ENCODE data around the gene KRTAP10-6. TPM values are rescaled to one million over a fixed set of nuclear protein-coding genes. Genes with fewer than 3 reads are reported as not detected.

Gene KRTAP10-6
- total and polyA plus RNA-seq, 2 of the 8 experiments (the other 6 are each of a cell fraction or from before 2014, with no cell fraction given): 0.12 TPM; not detected in 1

DNA sequence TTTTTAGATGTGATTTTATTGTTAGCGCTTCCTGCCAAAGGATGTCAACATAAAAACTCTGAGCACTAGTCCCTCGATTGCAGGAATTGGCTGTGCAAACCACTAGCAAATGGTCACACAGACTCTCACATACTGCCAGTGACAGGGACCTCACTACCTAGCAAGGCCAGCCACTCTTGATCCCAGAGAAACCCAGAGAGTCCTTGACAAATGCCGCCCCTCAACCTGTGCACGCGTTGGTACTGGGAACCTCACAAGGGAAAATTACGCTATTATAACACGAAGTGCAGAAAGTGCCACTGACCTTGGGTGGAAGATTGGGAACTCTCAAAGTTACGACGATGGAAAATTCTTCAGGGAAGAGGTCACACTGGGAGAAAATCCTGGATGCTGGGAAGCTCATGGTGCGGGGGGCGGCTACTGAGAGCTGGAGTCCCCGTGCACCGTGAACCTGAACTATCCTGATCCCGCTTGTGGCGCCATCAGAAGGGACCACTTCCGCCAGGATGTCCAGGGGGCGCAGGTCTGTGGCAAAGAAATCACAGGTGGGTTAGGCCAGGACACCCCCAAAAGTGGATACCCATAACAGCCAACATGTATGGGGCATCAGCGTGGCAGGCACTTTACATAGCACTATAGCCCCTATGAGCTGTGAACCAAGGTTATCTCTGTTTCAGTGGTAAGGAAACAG is 24.7 kb downstream of the KRTAP10-6 start:
- Histone ChIP-seq H2BK120ac (replicated peaks; ENCODE audit: low read depth, low read length) (no peak overlapping the region), H4K20me1 (replicated peaks in 1 of 2; ENCODE audit: control insufficient read depth in 1 of 2, insufficient read depth in 2 of 2, low read length in 2 of 2) (no peaks in the 10 kb centered on the region), H3K79me1 (ENCODE audit: low read depth, low read length) (no peaks in the 10 kb centered on the region), H3K56ac (replicated peaks; ENCODE audit: insufficient read length, low read depth, low read length) (no peak overlapping the region), H3K4me3 (ENCODE audit: extremely low read depth in 1 of 4, insufficient read depth in 2 of 4, low read depth in 3 of 4, low read length in 4 of 4) (no peak overlapping the region), H3K9ac (replicated peaks in 1 of 4; ENCODE audit: extremely low read depth in 1 of 4, low read depth in 3 of 4, low read length in 3 of 4) (no peak overlapping the region), H3K79me2 (ENCODE audit: control insufficient read depth in 1 of 2, insufficient read depth in 2 of 2, low read length in 2 of 2) (no peaks in the 10 kb centered on the region), H3K18ac (ENCODE audit: extremely low read depth, low read length) (no peak overlapping the region), H3K4ac (replicated peaks; ENCODE audit: insufficient read length, low read depth, low read length) (no peak overlapping the region), H3K23me2 (ENCODE audit: low read depth, low read length) (no peaks in the 10 kb centered on the region; the same call in 1 of the 2 replicates), H2BK15ac (ENCODE audit: low read length) (no peak overlapping the region), H3K36me3 (ENCODE audit: control insufficient read depth in 2 of 4, insufficient read depth in 4 of 4, low read length in 3 of 4) (no peaks in the 10 kb centered on the region), H3K14ac (ENCODE audit: insufficient read length) (no peak overlapping the region), H4K8ac (ENCODE audit: extremely low read depth, insufficient read depth, low read length) (no peak overlapping the region), H2AK5ac (ENCODE audit: low read depth, low read length) (no peak overlapping the region), H3K27ac (ENCODE audit: low read depth, low read length) (no peak overlapping the region), H2BK5ac (ENCODE audit: low read depth, low read length) (no peak overlapping the region), H3K23ac (ENCODE audit: insufficient read length) (no peak overlapping the region), H2BK20ac (ENCODE audit: low read length) (no peak overlapping the region), H3K4me2 (ENCODE audit: insufficient read depth in 1 of 2, low read depth in 2 of 2, low read length in 2 of 2) (no peak overlapping the region), H4K5ac (ENCODE audit: insufficient read length, low read depth, low read length) (no peak overlapping the region), H2BK12ac (ENCODE audit: low read depth, low read length) (no peak overlapping the region), H3K4me1 (replicated peaks in 1 of 4; ENCODE audit: control insufficient read depth in 3 of 4, insufficient read depth in 4 of 4, low read length in 3 of 4) (peaks cover 0 to 3% (median 0%) of the 10 kb centered on the region in 4 experiments; a peak in 1 of 7 replicates), H3K9me3 (ENCODE audit: insufficient read depth in 2 of 2, low read depth in 1 of 2, low read length in 1 of 2) (peaks cover 7 to 13% of the 10 kb centered on the region in 2 experiments; a peak in 3 of 4 replicates), H4K91ac (replicated peaks; ENCODE audit: insufficient read length, low read length) (no peak overlapping the region), H3K27me3 (replicated peaks in 1 of 4; ENCODE audit: control insufficient read depth in 3 of 4, extremely low read depth in 1 of 4, insufficient read depth in 3 of 4, low read length in 3 of 4) (no peaks in the 10 kb centered on the region), H2AFZ (ENCODE audit: low read length) (no peak overlapping the region; the same call in 1 of the 2 replicates)
- 92% methylated on average over 18 of the region's 18 CpGs; no CpG with 5 or more reads in 1 of the 2 experiments for WGBS, 2 experiments (ENCODE audit: extremely low coverage in 1 of 2, insufficient coverage in 1 of 2, insufficient read length in 1 of 2, insufficient replicate concordance in 2 of 2, low coverage in 1 of 2, low lambda C conversion rate in 2 of 2, missing lambda C conversion rate in 1 of 2)
- DNase-seq (ENCODE audit: low read depth in 1 of 2, low spot score in 2 of 2): no peak
- no peak for FAIRE-seq
- CTCF ChIA-PET (ENCODE audit: partially characterized antibody): interaction anchor here (0.7 to 1.6 kb wide), 4 partner anchors 10 to 41 kb away, joined by 3 to 5 read pairs (median 3); partner anchors contain the start of genes KRTAP10-3 and KRTAP10-5
- POLR2A ChIA-PET (ENCODE audit: partially characterized antibody): no interaction called here
- TF ChIP-seq POLR2AphosphoS5 (IDR thresholded peaks at IDR 0.05; ENCODE audit: low read depth, low read length) (no peak), EGR1 (IDR thresholded peaks at IDR 0.05; ENCODE audit: borderline replicate concordance, low read depth, low read length) (no peak), TEAD4 (IDR thresholded peaks at IDR 0.05; ENCODE audit: low read depth, low read length) (no peak), NANOG (IDR thresholded peaks at IDR 0.05; ENCODE audit: insufficient read depth, low read depth, low read length, poor library complexity, severe bottlenecking) (no peak), CBX8 (IDR thresholded peaks at IDR 0.05; ENCODE audit: borderline replicate concordance, low read depth, low read length) (no peak)
- TF ChIP-seq, protein P1, sequence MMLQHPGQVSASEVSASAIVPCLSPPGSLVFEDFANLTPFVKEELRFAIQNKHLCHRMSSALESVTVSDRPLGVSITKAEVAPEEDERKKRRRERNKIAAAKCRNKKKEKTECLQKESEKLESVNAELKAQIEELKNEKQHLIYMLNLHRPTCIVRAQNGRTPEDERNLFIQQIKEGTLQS (IDR thresholded peaks at IDR 0.05; ENCODE audit: insufficient read depth, low read depth, low read length): no peak
- TF ChIP-seq, protein P2, sequence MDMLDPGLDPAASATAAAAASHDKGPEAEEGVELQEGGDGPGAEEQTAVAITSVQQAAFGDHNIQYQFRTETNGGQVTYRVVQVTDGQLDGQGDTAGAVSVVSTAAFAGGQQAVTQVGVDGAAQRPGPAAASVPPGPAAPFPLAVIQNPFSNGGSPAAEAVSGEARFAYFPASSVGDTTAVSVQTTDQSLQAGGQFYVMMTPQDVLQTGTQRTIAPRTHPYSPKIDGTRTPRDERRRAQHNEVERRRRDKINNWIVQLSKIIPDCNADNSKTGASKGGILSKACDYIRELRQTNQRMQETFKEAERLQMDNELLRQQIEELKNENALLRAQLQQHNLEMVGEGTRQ (IDR thresholded peaks at IDR 0.05; ENCODE audit: low read length): no peak
- TF ChIP-seq, protein P3, sequence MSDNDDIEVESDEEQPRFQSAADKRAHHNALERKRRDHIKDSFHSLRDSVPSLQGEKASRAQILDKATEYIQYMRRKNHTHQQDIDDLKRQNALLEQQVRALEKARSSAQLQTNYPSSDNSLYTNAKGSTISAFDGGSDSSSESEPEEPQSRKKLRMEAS (IDR thresholded peaks at IDR 0.05): no peak
- TF ChIP-seq, protein P4, sequence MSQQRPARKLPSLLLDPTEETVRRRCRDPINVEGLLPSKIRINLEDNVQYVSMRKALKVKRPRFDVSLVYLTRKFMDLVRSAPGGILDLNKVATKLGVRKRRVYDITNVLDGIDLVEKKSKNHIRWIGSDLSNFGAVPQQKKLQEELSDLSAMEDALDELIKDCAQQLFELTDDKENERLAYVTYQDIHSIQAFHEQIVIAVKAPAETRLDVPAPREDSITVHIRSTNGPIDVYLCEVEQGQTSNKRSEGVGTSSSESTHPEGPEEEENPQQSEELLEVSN (IDR thresholded peaks at IDR 0.05): no peak
